Activated CD4-positive, CD25-positive, alpha-beta regulatory T cell treated with anti-CD3 and anti-CD28 coated beads, Interleukin-2, amount 50 U/mL, for 72 hours (primary cell): Measurements from ENCODE around the gene DISP2.

ENCODE experiments used
- DNase-seq: peaks from one replicate; pipeline ENCODE4 v3.0.0; 2021

The DISP2 gene

GRCh38 chr15:40345225-40345866 is 12.7 kb upstream of the DISP2 start:
- DNase-seq = no peak

- DNase-seq = no peak
These were observed 12.0 kb upstream of the DISP2 start for GRCh38 chr15:40345867-40346578.

GRCh38 chr15:40346579-40347558 is 11.2 kb upstream of the DISP2 start:
- DNase-seq = no peak

GRCh38 chr15:40347559-40348473 is 10.2 kb upstream of the DISP2 start:
- DNase-seq = no peak

- DNase-seq = no peak
These were observed 9.5 kb upstream of the DISP2 start for GRCh38 chr15:40348474-40348870.

GRCh38 chr15:40349163-40349562 is 8.9 kb upstream of the DISP2 start:
- no peak for DNase-seq

- no peak for DNase-seq
These were observed 5.6 kb upstream of the DISP2 start for GRCh38 chr15:40352281-40352901.

GRCh38 chr15:40353697-40354096 is 4.3 kb upstream of the DISP2 start:
- no peak for DNase-seq

- no peak for DNase-seq
These were observed 3.4 kb upstream of the DISP2 start for GRCh38 chr15:40354408-40355171.

- no peak for DNase-seq
These were observed 1.9 kb upstream of the DISP2 start for GRCh38 chr15:40355976-40356585.

- DNase-seq = no peak
These were observed 773 bp upstream of the DISP2 start for GRCh38 chr15:40357246-40357645.

- peak; percentile 54 for DNase-seq
These were observed 693 bp downstream of the DISP2 start for GRCh38 chr15:40358471-40359353.

- DNase-seq = no peak
These were observed 2.0 kb downstream of the DISP2 start for GRCh38 chr15:40360015-40360414.

- DNase-seq = no peak
These were observed 3.6 kb downstream of the DISP2 start for GRCh38 chr15:40361640-40362039.

GRCh38 chr15:40363611-40364010 is 5.6 kb downstream of the DISP2 start:
- no peak for DNase-seq

- DNase-seq = no peak
These were observed 6.2 kb downstream of the DISP2 start for GRCh38 chr15:40364251-40364650.

GRCh38 chr15:40365016-40365415 is 7.0 kb downstream of the DISP2 start:
- no peak for DNase-seq

- DNase-seq = no peak
These were observed 7.8 kb downstream of the DISP2 start for GRCh38 chr15:40365624-40366456.
